ENCODE results near the gene SLF2. TPM values are rescaled to one million over a fixed set of nuclear protein-coding genes. Genes with fewer than 3 reads are reported as not detected.

Gene SLF2
- total and polyA plus RNA-seq, 2 of the 13 experiments (the other 11 are each of a cell fraction or from before 2014, with no cell fraction given), result 12.2 to 48.1 TPM

DNA sequence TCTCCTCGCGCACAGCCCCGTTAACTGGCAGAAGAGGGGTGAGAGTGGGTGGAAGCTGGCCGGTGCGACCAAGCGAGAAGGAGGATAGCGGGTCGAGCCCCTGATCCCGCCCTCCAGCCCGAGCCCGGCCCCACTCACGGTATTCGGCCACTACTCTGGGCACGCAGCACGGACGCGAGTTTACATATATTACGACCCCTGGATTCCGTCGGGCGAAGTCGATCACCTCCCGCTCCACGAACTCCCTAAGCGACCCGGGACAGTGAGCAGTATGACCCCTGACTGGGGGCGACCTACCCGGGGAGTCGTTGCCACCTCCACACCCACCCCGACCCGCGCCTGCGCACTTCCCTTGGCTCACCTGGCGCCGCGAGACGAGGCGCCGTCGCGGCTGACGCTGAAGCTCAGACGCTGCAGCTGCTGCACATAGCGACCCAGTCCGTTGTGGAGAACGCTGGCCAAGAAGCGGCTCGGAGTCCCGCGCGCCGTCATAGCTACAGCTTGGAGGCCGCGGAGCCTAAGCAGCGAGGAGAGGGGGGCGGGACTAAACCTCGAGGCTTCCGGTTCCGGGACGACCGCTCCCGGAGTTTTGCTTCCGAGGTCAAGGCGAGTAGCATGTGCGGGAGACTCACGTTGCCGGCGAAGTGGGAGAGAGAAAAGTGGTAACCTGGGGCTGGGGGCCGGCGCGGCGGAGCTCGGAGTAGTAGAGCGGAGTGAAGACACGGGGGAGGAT lies 74.4 kb downstream of the SLF2 start, which contains the start of the genes MRPL43 and TWNK (continued):
- TF ChIP-seq, protein P1, sequence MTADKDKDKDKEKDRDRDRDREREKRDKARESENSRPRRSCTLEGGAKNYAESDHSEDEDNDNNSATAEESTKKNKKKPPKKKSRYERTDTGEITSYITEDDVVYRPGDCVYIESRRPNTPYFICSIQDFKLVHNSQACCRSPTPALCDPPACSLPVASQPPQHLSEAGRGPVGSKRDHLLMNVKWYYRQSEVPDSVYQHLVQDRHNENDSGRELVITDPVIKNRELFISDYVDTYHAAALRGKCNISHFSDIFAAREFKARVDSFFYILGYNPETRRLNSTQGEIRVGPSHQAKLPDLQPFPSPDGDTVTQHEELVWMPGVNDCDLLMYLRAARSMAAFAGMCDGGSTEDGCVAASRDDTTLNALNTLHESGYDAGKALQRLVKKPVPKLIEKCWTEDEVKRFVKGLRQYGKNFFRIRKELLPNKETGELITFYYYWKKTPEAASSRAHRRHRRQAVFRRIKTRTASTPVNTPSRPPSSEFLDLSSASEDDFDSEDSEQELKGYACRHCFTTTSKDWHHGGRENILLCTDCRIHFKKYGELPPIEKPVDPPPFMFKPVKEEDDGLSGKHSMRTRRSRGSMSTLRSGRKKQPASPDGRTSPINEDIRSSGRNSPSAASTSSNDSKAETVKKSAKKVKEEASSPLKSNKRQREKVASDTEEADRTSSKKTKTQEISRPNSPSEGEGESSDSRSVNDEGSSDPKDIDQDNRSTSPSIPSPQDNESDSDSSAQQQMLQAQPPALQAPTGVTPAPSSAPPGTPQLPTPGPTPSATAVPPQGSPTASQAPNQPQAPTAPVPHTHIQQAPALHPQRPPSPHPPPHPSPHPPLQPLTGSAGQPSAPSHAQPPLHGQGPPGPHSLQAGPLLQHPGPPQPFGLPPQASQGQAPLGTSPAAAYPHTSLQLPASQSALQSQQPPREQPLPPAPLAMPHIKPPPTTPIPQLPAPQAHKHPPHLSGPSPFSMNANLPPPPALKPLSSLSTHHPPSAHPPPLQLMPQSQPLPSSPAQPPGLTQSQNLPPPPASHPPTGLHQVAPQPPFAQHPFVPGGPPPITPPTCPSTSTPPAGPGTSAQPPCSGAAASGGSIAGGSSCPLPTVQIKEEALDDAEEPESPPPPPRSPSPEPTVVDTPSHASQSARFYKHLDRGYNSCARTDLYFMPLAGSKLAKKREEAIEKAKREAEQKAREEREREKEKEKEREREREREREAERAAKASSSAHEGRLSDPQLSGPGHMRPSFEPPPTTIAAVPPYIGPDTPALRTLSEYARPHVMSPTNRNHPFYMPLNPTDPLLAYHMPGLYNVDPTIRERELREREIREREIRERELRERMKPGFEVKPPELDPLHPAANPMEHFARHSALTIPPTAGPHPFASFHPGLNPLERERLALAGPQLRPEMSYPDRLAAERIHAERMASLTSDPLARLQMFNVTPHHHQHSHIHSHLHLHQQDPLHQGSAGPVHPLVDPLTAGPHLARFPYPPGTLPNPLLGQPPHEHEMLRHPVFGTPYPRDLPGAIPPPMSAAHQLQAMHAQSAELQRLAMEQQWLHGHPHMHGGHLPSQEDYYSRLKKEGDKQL (CRISPR knock-in tag; IDR thresholded peaks at IDR 0.05; ENCODE audit: low read depth), result no peak
- TF ChIP-seq, protein P2, sequence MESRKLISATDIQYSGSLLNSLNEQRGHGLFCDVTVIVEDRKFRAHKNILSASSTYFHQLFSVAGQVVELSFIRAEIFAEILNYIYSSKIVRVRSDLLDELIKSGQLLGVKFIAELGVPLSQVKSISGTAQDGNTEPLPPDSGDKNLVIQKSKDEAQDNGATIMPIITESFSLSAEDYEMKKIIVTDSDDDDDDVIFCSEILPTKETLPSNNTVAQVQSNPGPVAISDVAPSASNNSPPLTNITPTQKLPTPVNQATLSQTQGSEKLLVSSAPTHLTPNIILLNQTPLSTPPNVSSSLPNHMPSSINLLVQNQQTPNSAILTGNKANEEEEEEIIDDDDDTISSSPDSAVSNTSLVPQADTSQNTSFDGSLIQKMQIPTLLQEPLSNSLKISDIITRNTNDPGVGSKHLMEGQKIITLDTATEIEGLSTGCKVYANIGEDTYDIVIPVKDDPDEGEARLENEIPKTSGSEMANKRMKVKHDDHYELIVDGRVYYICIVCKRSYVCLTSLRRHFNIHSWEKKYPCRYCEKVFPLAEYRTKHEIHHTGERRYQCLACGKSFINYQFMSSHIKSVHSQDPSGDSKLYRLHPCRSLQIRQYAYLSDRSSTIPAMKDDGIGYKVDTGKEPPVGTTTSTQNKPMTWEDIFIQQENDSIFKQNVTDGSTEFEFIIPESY (CRISPR knock-in tag; IDR thresholded peaks at IDR 0.05), result no peak
- TF ChIP-seq CREM (IDR thresholded peaks at IDR 0.05) (peak; percentile 70), CREM (CRISPR knock-in tag; IDR thresholded peaks at IDR 0.05) (no peak), ZNF891 (CRISPR knock-in tag; IDR thresholded peaks at IDR 0.05) (peak; percentile 88; the same call in 1 of the 2 replicates), ZNF766 (CRISPR knock-in tag; IDR thresholded peaks at IDR 0.05; ENCODE audit: borderline replicate concordance) (peak; percentile 74; the same call in 1 of the 2 replicates), SP4 (CRISPR knock-in tag; IDR thresholded peaks at IDR 0.05) (peak; percentile 86), KMT2B (CRISPR knock-in tag; IDR thresholded peaks at IDR 0.05) (peak; percentile 79), ZNF10 (CRISPR knock-in tag; IDR thresholded peaks at IDR 0.05; ENCODE audit: borderline replicate concordance, low read depth) (no peak), ZNF350 (CRISPR knock-in tag; IDR thresholded peaks at IDR 0.05; ENCODE audit: borderline replicate concordance, low read depth) (peak; percentile 58; the same call in 1 of the 2 replicates), GATAD1 (CRISPR knock-in tag; IDR thresholded peaks at IDR 0.05) (peak; percentile 94), ZNF543 (CRISPR knock-in tag; IDR thresholded peaks at IDR 0.05) (peak; percentile 49; the same call in 1 of the 2 replicates), PHF5A (CRISPR knock-in tag; IDR thresholded peaks at IDR 0.05; ENCODE audit: low read depth, unreplicated experiment) (no peak), ZNF44 (CRISPR knock-in tag; IDR thresholded peaks at IDR 0.05) (peak; percentile 73; the same call in 1 of the 2 replicates)
- TF ChIP-seq, protein P3, sequence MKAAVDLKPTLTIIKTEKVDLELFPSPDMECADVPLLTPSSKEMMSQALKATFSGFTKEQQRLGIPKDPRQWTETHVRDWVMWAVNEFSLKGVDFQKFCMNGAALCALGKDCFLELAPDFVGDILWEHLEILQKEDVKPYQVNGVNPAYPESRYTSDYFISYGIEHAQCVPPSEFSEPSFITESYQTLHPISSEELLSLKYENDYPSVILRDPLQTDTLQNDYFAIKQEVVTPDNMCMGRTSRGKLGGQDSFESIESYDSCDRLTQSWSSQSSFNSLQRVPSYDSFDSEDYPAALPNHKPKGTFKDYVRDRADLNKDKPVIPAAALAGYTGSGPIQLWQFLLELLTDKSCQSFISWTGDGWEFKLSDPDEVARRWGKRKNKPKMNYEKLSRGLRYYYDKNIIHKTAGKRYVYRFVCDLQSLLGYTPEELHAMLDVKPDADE (CRISPR knock-in tag; IDR thresholded peaks at IDR 0.05), result no peak
- TF ChIP-seq, protein P4, sequence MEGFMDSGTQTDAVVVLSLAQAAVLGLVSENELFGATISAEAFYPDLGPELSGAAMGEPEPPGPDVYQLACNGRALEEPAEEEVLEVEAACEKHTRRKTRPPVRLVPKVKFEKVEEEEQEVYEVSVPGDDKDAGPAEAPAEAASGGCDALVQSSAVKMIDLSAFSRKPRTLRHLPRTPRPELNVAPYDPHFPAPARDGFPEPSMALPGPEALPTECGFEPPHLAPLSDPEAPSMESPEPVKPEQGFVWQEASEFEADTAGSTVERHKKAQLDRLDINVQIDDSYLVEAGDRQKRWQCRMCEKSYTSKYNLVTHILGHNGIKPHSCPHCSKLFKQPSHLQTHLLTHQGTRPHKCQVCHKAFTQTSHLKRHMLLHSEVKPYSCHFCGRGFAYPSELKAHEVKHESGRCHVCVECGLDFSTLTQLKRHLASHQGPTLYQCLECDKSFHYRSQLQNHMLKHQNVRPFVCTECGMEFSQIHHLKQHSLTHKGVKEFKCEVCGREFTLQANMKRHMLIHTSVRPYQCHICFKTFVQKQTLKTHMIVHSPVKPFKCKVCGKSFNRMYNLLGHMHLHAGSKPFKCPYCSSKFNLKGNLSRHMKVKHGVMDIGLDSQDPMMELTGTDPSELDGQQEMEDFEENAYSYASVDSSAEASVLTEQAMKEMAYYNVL (CRISPR knock-in tag; IDR thresholded peaks at IDR 0.05; ENCODE audit: borderline replicate concordance), result no peak
- TF ChIP-seq, protein P5, sequence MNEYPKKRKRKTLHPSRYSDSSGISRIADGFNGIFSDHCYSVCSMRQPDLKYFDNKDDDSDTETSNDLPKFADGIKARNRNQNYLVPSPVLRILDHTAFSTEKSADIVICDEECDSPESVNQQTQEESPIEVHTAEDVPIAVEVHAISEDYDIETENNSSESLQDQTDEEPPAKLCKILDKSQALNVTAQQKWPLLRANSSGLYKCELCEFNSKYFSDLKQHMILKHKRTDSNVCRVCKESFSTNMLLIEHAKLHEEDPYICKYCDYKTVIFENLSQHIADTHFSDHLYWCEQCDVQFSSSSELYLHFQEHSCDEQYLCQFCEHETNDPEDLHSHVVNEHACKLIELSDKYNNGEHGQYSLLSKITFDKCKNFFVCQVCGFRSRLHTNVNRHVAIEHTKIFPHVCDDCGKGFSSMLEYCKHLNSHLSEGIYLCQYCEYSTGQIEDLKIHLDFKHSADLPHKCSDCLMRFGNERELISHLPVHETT (CRISPR knock-in tag; conservative IDR thresholded peaks at IDR 0.05), result no peak; the same call in 1 of the 2 replicates

All from HepG2 (cell line).